GM12878 (cell line): Measurements from ENCODE around the gene CDH15.

Source experiments
- CHD1 ChIP-seq: IDR thresholded peaks from 2 replicates; pipeline ENCODE4 v1.6.1; 2012; ENCODE audit warnings: low read depth, low read length, improper control_type of control experiment
- CTCF ChIP-seq, 3 experiments: IDR thresholded peaks in 2 of 3; conservative IDR thresholded peaks in 1 of 3; 2 replicates each; pipeline ENCODE4 v1.5.1; 2011; ENCODE audit warnings: low read depth in 3 of 3, low read length in 3 of 3, mild to moderate bottlenecking in 3 of 3, control low read depth in 2 of 3, moderate library complexity in 2 of 3, inconsistent platforms in 1 of 3, mixed read lengths in 1 of 3; ENCODE audit not compliant: control insufficient read depth in 2 of 3, insufficient read depth in 1 of 3; ENCODE audit errors: extremely low read depth in 1 of 3
- EZH2 ChIP-seq: IDR thresholded peaks from 2 replicates; pipeline ENCODE4 v1.6.1; 2012; ENCODE audit warnings: low read depth, mild to moderate bottlenecking, control low read depth, inconsistent platforms, low read length, borderline replicate concordance; ENCODE audit not compliant: control insufficient read depth
- GABPA ChIP-seq: IDR thresholded peaks from 2 replicates; pipeline ENCODE4 v1.6.1; 2014; ENCODE audit warnings: antibody characterized with exemption, low read depth, mild to moderate bottlenecking, inconsistent platforms
- HCFC1 ChIP-seq: fragments of 150-350 bp; IDR thresholded peaks from 2 replicates; pipeline ENCODE4 v1.6.1; 2014; ENCODE audit warnings: low read length
- MXI1 ChIP-seq: fragments of 150-350 bp; IDR thresholded peaks from 2 replicates; pipeline ENCODE4 v1.6.1; 2011; ENCODE audit warnings: low read depth, mild to moderate bottlenecking, inconsistent platforms, low read length, improper control_type of control experiment
- MYC ChIP-seq: IDR thresholded peaks from 2 replicates; pipeline ENCODE4 v1.6.1; 2011; ENCODE audit warnings: mild to moderate bottlenecking, low read length, moderate library complexity, inconsistent platforms; ENCODE audit not compliant: insufficient read depth, insufficient replicate concordance, insufficient read length, severe bottlenecking
- POLR2A ChIP-seq: IDR thresholded peaks from 2 replicates; pipeline ENCODE4 v1.6.1; 2011; ENCODE audit warnings: low read depth, mild to moderate bottlenecking, low read length
- POLR2AphosphoS5 ChIP-seq: IDR thresholded peaks from 2 replicates; pipeline ENCODE4 v1.6.1; 2011; ENCODE audit warnings: mild to moderate bottlenecking, low read length, inconsistent platforms
- RAD51 ChIP-seq: fragments of 450-650 bp; IDR thresholded peaks from 2 replicates; pipeline ENCODE4 v1.6.1; 2016; ENCODE audit warnings: moderate library complexity, mild to moderate bottlenecking, inconsistent platforms
- RELA ChIP-seq: fragments of 450-650 bp; IDR thresholded peaks from 2 replicates; pipeline ENCODE4 v1.8.0; 2014; ENCODE audit warnings: borderline replicate concordance; ENCODE audit not compliant: partially characterized antibody

- TF ChIP-seq CHD1 = no peak
- TF ChIP-seq GABPA = no peak
- TF ChIP-seq POLR2A = no peak
- no peak for TF ChIP-seq MXI1
- no peak for TF ChIP-seq CTCF (IDR thresholded peaks at IDR 0.05 in 2 of 3, conservative IDR thresholded peaks at IDR 0.05 in 1 of 3; ENCODE audit: control insufficient read depth in 2 of 3, extremely low read depth in 1 of 3, insufficient read depth in 1 of 3, low read depth in 3 of 3, low read length in 3 of 3)
- no peak for TF ChIP-seq MYC
- no peak for TF ChIP-seq POLR2AphosphoS5
- TF ChIP-seq RELA = no peak
- no peak for TF ChIP-seq EZH2
- TF ChIP-seq RAD51 = no peak
- no peak for TF ChIP-seq HCFC1
Observed at GRCh38 chr16:89219365-89219764, 47.8 kb downstream of the CDH15 start.
